HG02571 (cell line): ENCODE results near the gene FOXA2.
"Not testable (repeated sequence)": the region's sequence is repeated elsewhere in the genome, so short reads cannot be mapped to it uniquely, and the experiment has no call there.

Source experiments
- ATAC-seq: cut with Tn5 transposase; IDR thresholded peaks from one replicate; pipeline ENCODE4 v1.9.1; 2021; ENCODE audit warnings: mild to moderate bottlenecking, moderate library complexity; ENCODE audit not compliant: unreplicated experiment

The FOXA2 gene

DNA sequence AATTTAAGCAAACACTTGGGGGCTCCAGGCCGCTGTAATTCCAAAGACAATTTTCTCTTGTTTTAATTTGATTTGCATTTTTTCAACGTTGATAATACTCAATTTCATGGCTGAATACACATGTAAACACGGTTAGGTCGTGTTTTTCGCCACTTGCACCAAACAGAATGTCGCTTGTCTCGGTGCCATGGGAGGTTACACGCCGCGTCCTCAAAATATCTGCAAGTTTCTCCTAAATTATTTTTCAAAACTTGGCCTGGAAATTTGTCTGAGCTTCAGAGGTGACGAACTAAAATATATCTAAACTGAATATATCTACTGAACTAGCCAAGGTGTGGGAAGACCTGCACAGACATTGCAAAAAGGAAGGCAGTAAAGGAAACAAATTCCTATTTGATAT is 15.0 kb downstream of the FOXA2 start:
- ATAC-seq: no peak

DNA sequence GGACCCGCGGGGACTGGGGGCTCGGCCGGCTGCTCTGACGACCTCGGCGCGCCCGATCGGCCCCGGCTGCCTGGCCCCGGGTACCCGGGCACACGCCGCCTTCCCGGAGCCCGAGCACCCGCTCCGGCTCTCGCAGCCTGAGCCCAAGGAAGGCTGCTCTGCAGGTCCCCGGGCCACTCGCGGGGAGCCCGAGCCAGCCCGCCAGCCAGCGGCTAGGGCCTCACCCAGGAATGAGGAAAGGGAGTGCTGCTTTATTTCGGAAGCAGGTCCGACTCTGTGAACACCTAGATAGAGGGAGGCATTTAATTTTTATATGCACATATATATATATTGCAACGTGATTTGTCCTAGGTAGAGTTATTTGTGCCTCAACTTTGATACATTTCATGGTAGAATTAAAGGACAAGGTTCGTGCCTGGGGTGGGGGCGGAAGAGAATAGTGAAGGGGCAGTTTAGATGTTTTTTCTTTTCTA is 15.5 kb downstream of the FOXA2 start:
- ATAC-seq: no peak

- no peak for ATAC-seq
Measured at GRCh38 chr20:22567944-22568871, 16.2 kb downstream of the FOXA2 start.

DNA sequence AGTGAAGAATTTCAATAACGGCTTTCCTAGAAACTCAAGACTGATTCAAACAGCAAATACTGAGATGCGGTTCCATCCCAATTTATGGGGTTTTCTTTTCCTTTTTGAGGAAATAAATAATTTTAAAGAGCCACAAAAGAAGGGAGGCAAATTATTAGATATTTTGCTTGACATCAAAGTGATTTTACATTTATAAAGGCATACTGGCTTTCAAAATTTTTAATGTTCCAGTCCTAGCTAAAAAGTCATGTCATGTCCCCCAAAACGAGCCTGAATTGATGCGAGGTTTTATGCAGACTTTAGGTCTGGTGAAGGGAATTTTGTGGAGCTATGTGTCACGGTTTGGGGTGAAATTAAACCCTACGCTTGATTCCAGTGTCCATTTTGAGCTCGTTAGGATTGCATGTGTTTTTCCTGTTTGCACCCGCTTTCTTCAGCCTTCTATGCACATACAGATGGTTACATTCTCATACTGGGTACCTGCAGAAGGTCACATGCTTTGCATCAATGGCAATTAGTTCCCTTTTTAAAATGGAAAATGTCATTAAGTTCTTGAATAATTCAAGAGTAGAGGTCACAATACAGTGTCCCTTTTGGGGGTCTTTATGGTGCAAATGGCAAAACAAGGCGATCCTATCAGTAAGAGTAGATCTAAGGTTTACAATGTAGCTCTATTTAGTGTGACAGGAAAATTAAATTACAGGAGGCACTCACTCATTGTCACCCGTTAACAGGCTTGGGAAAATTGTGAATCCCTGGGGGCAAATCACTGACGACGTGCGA is 17.3 kb downstream of the FOXA2 start:
- no peak for ATAC-seq

- no peak for ATAC-seq
Measured at GRCh38 chr20:22563062-22563965, 21.1 kb downstream of the FOXA2 start.

GRCh38 chr20:22562620-22563019 is 21.8 kb downstream of the FOXA2 start:
- no peak for ATAC-seq

DNA sequence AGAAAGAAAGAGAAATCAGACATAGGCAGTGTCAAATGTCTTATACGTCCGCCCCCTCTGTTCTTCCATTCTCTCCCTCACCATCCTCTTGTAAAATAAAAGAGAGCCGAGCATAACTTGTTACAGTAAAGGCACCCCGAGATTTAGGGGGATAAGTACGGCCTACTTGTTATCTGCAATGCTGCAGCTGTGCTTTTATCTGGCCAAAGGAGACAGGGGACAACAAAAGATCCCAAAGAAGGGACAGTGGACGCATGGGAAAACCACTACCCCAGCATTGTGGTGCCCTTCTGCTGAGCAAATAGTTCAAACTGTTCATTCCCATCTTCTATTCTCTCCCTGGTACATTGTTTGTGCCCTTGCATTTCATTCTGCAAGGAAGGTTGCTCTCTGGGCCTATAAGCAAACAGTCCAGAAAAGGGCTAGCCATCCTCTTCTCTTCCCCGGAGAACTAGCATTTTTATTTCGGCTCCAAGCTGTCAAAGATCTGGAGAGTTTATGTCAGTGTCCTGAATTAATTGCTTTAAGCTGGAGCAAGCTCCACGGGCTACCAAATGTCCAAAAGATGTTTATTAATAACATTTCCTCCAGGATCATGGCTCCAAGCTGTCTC is 22.3 kb downstream of the FOXA2 start:
- ATAC-seq: no peak

DNA sequence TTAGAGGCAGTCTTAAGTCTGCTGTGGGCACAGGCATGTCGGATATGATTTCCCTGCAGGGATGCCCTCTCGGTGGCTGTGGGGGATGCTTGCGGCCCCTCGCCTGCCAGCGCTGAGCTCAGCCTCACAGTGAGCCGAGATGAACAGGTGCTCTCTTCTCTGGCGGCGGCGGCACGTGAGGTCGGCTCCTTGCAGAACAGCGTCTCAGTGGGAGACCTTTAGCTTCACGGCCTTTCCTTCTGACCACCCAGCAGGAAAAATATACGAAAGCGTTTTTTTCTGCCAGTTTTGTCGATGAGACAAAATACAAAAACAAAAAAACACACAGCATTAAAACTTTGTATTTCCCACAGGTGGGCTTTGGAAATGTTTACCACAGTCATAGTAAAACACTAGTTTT is 23.6 kb downstream of the FOXA2 start:
- no peak for ATAC-seq

DNA sequence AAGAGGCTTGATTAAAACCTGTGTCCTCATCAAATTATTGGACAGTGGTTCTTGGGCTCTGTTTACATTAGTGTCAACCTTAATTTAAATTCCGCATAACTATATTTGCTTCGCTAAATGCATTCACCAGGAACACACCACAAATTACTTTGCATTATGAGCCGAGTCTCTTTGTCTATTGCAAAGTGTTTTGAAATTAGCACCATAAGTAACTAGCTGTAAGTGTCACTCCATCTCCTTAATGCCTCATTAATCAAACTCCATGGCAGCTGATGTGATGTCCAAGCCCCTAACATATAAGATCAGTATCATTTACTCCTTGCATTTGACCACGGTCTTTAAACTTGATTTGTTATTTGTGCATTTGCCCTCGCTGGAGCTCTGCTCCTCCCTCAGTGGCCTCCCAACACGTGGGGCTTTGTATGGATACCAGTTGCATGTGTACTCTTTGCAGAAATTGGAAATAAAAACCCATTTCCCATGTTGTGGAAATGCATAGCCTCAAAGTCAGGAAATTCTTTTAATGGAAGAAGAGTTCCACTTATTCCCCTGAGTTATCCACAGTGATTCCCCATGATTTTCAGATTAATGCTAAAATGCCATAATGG is 24.6 kb downstream of the FOXA2 start:
- no peak for ATAC-seq

DNA sequence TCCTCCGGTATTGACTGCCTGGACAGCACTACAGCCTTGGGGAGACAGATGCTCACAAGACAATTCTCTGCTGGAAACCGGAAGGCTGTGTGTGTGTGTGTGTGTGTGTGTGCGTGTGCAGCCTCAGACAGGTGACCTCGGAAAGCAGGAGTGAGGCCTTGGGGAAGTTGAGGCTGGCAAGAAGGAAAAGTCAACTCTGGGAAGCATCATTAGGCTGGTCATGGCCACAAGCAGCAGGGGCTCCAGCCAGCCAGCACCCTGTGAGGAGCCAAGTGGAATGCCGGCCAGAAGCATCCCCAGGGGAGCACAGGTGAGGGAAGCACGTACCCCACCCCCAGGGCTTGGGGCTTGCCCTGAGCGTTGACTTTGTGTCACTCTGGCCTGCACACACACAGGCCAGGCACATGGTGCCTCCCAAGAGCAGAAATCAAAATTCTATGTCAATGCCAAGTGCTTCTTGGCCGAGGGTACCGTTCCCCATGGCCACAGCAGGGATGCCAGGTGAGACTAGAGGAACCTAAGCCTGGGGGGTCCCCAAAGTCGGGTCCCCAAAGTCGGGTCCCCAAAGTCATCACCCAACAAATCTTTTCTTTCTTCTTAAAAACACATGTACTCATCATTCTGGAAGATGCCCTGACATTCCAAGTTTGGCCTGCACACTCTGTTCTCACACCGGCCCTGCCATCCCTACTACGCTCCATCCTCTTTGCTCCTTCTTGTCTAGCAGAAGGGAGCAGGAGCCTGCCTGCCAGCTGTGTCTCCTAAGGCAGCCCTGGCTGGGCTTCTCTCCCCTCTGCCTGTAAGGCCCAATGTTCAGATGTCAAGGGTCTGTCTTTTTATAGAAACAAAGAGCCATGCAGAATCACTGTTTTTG is 26.7 kb downstream of the FOXA2 start:
- no peak for ATAC-seq

GRCh38 chr20:22556565-22557056 is 27.8 kb downstream of the FOXA2 start:
- ATAC-seq: no peak

DNA sequence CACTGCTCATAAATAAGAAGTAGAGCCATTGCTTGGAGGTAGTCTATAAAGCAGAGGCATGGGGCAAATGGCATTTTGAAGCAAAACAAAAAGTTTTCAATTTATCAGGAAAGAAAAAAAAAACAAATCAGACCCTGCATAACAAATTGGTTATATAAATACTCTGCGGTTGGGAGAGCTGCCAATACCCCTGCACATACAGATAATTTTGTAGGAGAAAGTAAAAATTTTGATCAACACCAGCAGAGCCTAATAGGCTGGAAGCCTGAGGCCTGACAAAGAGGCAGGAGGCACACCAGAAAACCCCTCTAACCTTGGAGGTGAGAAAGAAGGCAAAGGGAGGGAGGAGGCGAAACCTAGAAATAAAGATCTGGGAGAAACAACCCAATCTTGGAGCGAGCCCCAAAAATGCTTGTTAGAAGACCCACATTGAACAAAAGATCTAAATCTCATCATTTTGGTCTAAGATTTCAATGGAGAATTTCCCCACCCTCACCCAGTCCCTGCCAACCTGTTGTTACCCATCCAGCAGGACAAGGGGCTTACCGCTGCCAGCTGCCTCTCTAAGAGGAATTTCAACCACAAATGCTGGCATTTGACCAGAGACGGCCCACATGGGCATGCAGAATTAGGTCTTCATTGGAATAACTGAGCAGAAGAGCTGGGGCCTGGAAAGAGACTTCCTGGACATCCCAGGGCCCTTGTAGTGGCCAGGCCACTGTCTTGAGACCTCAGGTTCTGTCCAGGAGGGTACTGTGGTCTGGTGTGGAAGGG is 28.4 kb downstream of the FOXA2 start:
- ATAC-seq: no peak

DNA sequence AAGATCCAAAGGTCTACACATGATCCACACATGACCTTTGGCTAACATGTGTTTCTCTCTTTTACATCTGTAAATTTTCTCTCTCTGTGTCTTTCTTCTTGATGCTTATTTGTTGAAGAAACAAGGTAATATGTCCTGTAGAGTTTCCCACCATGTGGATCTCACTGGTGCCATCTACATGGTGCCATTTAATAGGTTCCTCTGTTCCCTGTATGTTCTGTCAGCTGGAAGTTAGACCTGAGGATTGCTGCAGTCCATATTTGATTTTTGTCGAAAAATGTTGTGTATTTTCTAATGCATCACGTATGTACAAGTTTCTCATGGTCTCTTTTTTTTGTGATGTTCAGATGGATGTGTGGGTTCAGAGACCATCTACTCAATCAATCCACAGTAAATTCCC is 30.0 kb downstream of the FOXA2 start:
- no peak for ATAC-seq

DNA sequence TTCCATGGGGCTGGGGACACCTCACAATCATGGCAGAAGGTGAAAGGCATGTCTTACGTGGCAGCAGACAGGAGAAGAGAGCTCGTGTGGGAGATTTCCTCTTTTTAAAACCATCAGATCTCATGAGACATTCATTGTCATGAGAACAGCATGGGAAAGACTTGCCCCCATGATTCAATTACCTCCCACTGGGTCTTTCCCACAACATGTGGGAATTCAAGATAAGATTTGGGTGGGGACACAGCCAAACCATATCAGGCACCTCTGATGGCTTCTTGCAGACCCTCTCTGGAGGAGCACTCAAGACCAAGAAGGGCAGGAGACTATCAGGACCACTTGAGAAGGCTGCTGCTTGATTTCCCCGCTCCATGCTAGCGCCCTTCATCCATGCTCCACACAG is 33.9 kb downstream of the FOXA2 start:
- not testable (repeated sequence) for ATAC-seq

DNA sequence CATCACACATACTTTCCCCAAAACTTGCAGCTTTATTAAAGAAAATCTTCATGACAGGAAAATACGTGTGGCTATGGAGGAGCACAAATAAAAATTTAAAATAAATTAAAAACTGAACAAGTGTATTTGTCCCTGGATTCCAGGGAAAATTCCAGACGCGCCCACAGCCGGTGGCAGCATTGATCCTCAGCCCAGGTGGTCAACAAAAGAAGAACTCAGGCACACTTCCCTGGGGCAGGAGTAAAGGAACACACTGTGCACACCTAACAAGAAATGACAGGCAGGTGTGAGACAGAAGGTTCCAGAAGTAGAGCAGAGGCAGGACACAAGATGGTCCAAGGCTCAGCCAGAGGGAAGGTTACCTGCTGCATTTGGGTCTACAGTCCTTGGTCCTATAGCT is 36.3 kb downstream of the FOXA2 start:
- ATAC-seq: no peak

GRCh38 chr20:22546344-22546743 is 38.0 kb downstream of the FOXA2 start:
- no peak for ATAC-seq

DNA sequence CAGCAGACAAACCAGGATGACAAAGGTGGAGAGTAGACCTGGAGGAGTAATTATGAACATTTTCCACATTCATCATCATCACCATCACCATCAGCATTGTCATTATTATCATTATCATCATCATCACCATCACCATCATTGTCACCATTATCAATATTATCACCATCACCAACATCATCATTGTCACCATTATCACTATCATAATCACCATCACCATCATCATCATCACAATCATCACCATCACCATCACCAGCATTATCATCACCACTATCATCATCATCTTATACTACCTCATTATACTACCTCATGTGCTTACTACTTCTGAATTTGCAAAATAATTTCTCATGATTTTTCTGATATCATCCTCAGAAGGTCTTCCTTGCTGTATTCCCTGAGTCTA is 39.3 kb downstream of the FOXA2 start:
- no peak for ATAC-seq

DNA sequence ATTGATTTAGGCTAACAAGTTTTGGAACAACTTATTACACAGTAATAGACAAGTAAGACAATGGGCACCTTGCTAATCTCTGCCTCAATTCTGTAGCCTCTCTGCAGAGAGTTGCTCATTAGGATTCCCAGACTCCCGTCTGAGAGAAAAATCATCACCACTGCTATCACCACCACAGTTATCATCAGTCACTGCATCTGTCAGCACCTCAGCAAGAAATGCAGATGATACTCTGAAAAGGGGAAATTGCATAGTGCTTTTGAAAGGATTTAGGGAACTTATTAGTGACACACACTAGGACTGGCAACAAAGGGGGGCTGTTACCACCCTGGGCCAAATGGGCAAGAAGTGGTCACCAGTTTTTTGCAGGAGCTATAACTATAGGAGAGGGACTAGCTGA is 39.9 kb downstream of the FOXA2 start:
- no peak for ATAC-seq
